Stimulated activated memory B cell treated with anti-CD40 and anti-IgM and Interleukin-4, amounts not matched to agents 10 μg/mL and 1 μg/mL and 100 μg/mL, for 72 hours (primary cell): ENCODE data around the gene TMEM97.

Source experiments
- ATAC-seq: fragments of 150-1000 bp; cut with Tn5 transposase; 2 replicates; pipeline ENCODE4 v1.10.0; 2021
- H3K27ac Mint-ChIP-seq: one replicate; pipeline ENCODE4 v1.8.0; 2022; ENCODE audit warnings: mild to moderate bottlenecking, mixed read lengths
- H3K27me3 Mint-ChIP-seq: one replicate; pipeline ENCODE4 v1.8.0; 2022; ENCODE audit warnings: mixed read lengths
- H3K36me3 Mint-ChIP-seq: one replicate; pipeline ENCODE4 v1.8.0; 2022; ENCODE audit warnings: mixed read lengths
- H3K4me1 Mint-ChIP-seq: one replicate; pipeline ENCODE4 v1.8.0; 2022; ENCODE audit warnings: mixed read lengths
- H3K4me3 Mint-ChIP-seq: one replicate; pipeline ENCODE4 v1.8.0; 2022; ENCODE audit warnings: mild to moderate bottlenecking, moderate library complexity, mixed read lengths
- H3K9me3 Mint-ChIP-seq: one replicate; pipeline ENCODE4 v1.8.0; 2022; ENCODE audit warnings: mixed read lengths

The TMEM97 gene

DNA sequence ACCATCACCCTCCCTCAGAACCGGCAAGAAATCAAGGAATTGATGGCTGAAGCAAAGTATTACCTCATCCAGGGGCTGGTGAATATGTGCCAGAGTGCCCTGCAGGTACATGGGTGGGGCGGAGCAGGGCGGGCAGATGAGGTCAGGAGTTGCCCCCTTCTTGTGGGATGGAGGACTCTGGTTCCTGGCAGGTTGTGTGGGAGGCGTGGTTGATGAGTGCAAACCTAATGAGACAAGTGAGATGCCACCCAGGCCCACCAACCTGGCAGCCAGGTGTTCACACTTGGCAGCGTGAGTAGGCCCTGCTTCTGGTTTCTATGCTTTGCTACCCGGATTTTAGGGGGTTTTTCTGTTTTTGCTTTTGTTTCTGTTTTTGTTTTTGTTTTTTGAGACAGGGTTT, 21.4 kb downstream of the TMEM97 start:
- Mint-ChIP-seq H3K27ac (no peak overlapping the region), H3K27me3 (no peaks in the 10 kb centered on the region), H3K4me1 (peaks cover 26% of the 10 kb centered on the region), H3K4me3 (no peak overlapping the region), H3K36me3 (peaks cover 41% of the 10 kb centered on the region), H3K9me3 (no peaks in the 10 kb centered on the region)
- ATAC-seq, result no peak

DNA sequence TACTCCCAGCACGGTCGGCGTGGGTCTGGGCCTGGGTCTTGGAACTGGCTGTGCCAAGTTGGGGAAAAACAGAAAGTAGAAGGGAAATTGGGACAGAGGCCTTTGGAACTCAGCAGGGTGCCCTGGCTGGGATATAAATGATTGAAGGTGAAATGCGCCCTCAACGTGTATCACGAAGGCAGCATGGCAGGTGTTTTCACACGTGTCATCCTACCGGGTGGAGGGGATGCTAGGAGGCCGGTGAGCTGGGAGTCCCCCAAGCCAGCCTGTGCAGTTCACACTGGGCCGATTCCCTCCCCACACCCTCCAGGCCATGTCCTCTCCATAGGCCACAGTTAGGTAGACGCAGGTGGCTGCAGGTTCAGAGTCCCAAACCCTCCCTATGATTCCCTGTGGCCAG, 22.5 kb downstream of the TMEM97 start:
- Mint-ChIP-seq H3K27me3 (no peaks in the 10 kb centered on the region), H3K27ac (no peak overlapping the region), H3K9me3 (no peaks in the 10 kb centered on the region), H3K36me3 (peaks cover 53% of the 10 kb centered on the region), H3K4me1 (peaks cover 21% of the 10 kb centered on the region), H3K4me3 (no peak overlapping the region)
- ATAC-seq, result no peak

- Mint-ChIP-seq H3K27ac (no peak overlapping the region), H3K27me3 (no peaks in the 10 kb centered on the region), H3K4me3 (no peak overlapping the region), H3K4me1 (peaks cover 13% of the 10 kb centered on the region), H3K9me3 (no peaks in the 10 kb centered on the region), H3K36me3 (peaks cover 58% of the 10 kb centered on the region)
- ATAC-seq, result no peak
Observed at GRCh38 chr17:28342313-28342712, 23.3 kb downstream of the TMEM97 start.

DNA sequence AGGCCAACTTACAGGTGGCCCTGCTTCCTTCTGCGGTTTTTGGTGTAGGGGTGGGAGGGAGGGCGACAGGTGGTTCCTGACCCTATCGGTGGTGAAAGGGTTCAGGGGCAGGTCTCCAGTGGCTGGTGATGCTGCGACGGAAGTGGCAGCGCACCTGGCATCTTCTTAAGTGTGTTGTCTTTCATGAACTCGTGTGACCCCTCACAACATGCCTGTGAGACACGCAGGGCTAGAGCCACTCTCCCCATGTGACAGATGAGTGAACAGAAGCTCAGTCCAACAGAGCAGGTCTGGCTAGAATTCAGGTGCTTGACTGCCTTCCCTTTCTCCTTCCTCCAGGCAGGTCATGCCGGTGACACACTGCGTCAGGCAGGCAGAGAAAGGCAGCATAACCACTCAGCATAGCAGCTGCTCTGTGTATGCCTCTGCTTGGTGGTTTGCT, 24.5 kb downstream of the TMEM97 start:
- Mint-ChIP-seq H3K4me1 (peaks cover 2% of the 10 kb centered on the region), H3K36me3 (peaks cover 67% of the 10 kb centered on the region), H3K27me3 (no peaks in the 10 kb centered on the region), H3K27ac (no peak overlapping the region), H3K4me3 (no peak overlapping the region), H3K9me3 (no peaks in the 10 kb centered on the region)
- ATAC-seq, result peak; percentile 35

DNA sequence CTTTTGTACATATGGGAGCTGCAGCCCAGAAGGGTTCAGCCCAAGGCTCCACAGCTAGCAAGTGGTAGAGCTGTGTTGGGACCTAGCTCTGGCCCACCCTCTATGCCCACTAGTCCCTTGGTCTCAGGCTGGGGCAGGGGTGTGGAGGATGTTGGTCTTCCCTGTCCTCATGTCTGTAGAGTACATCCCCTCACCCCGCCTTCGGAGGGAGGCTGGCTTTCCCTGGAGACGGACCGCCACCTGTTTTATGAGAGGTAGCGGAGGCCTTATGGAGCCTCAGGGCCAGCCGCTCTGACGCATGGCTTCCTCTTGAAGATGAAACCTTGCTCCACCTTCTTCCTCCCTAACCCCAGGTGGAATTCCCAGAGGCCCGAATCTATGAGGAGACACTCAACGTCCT, 25.0 kb downstream of the TMEM97 start:
- Mint-ChIP-seq H3K4me1 (no peaks in the 10 kb centered on the region), H3K27ac (no peak overlapping the region), H3K36me3 (peaks cover 67% of the 10 kb centered on the region), H3K9me3 (no peaks in the 10 kb centered on the region), H3K4me3 (no peak overlapping the region), H3K27me3 (no peaks in the 10 kb centered on the region)
- ATAC-seq, result no peak

- H3K27ac Mint-ChIP-seq, result no peak overlapping the region
- H3K4me3 Mint-ChIP-seq, result no peak overlapping the region
- no peak for ATAC-seq
- H3K27me3 Mint-ChIP-seq, result no peaks in the 10 kb centered on the region
- peaks cover 67% of the 10 kb centered on the region for H3K36me3 Mint-ChIP-seq
- no peaks in the 10 kb centered on the region for H3K9me3 Mint-ChIP-seq
- H3K4me1 Mint-ChIP-seq, result no peaks in the 10 kb centered on the region
Observed at GRCh38 chr17:28344435-28344901, 25.5 kb downstream of the TMEM97 start.

DNA sequence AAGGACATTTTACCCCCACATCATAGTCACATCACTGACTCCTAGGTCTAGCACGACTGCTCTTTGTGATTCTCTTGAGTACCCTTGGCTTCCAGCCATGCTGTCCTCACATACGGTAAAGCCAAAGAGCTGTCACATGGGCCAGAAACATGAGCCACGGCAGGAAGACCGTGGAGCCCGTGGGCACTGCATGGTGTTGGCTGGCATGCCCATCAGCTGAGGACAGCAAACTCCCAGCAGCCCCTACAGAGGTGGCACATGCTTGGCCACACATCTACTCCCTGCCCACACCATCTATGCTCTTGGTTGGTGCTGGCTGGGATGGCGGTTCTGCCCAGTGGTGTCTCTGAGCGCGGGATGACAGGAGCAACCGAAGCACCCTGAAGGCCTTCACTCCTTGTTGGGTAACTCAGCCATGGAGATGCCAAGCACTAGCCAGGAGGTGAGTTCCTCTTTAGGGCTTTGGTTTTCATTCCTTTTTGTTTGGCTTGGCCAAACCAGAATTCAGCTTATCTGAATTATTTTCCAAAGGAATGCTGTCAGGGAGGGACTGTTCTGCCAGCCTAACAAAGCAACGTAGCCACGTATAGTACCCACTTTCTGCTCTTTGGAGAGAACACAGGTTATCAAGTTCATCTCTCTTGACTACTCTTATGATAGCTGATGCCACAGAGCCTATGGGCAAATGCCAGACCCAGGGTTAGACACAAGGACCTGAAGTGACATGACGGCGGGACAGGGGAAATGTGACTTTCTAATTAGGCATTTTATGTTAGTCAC, 26.6 kb downstream of the TMEM97 start:
- Mint-ChIP-seq H3K4me1 (no peaks in the 10 kb centered on the region), H3K27ac (no peak overlapping the region), H3K27me3 (no peaks in the 10 kb centered on the region), H3K4me3 (no peak overlapping the region), H3K36me3 (peaks cover 71% of the 10 kb centered on the region), H3K9me3 (no peaks in the 10 kb centered on the region)
- no peak for ATAC-seq

DNA sequence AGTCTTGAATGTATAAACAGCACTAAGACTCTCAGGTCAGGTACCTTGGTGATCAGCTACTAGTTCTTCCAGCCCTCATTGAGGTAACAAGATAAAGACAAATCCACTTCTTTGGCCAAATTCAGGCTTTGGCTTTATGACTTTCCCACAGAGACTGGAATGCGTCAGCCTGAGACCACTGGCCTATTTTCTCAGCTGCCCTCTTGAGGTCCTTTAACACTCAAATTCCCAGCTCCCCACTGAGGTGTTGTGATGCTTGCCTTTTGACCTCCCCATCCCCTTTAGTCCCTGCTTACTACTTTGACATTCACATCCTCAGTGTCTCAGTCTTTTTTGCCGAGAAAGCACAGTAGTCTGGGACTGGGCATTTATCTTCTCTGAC, 27.2 kb downstream of the TMEM97 start:
- Mint-ChIP-seq H3K27me3 (no peaks in the 10 kb centered on the region), H3K4me3 (no peak overlapping the region), H3K36me3 (peaks cover 73% of the 10 kb centered on the region), H3K9me3 (no peaks in the 10 kb centered on the region), H3K4me1 (no peaks in the 10 kb centered on the region), H3K27ac (no peak overlapping the region)
- no peak for ATAC-seq

- no peak for ATAC-seq
- H3K4me1 Mint-ChIP-seq, result no peaks in the 10 kb centered on the region
- H3K36me3 Mint-ChIP-seq, result peaks cover 73% of the 10 kb centered on the region
- no peaks in the 10 kb centered on the region for H3K27me3 Mint-ChIP-seq
- H3K9me3 Mint-ChIP-seq, result no peaks in the 10 kb centered on the region
- H3K27ac Mint-ChIP-seq, result no peak overlapping the region
- H3K4me3 Mint-ChIP-seq, result no peak overlapping the region
Observed at GRCh38 chr17:28346746-28347246, 27.8 kb downstream of the TMEM97 start.

GRCh38 chr17:28347261-28347891, 28.4 kb downstream of the TMEM97 start:
- Mint-ChIP-seq H3K9me3 (no peaks in the 10 kb centered on the region), H3K27me3 (no peaks in the 10 kb centered on the region), H3K4me3 (no peak overlapping the region), H3K27ac (no peak overlapping the region), H3K36me3 (peaks cover 69% of the 10 kb centered on the region), H3K4me1 (no peaks in the 10 kb centered on the region)
- no peak for ATAC-seq

DNA sequence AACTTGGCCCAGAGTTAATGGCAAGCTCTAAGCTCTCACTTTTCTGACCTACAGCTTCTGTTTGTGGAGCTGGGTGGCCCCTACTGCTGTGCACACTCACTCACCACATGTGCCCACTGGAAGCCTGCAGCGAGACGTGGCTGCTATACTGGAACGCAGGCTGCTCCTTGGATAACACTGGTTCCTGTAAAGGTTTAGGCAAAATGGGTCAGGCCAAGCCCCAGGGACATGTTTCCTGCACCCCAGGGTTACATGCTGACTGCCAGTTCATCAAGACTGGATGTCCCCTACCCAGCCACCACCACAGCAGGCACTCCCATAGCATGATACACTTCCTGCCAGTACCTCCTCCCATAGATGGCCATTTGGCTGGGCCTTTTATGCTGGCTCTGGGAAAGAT, 30.0 kb downstream of the TMEM97 start:
- no peaks in the 10 kb centered on the region for H3K4me1 Mint-ChIP-seq
- no peak overlapping the region for H3K27ac Mint-ChIP-seq
- no peaks in the 10 kb centered on the region for H3K9me3 Mint-ChIP-seq
- H3K4me3 Mint-ChIP-seq, result no peak overlapping the region
- H3K27me3 Mint-ChIP-seq, result no peaks in the 10 kb centered on the region
- peaks cover 66% of the 10 kb centered on the region for H3K36me3 Mint-ChIP-seq
- no peak for ATAC-seq

GRCh38 chr17:28350271-28350670, 31.3 kb downstream of the TMEM97 start:
- peaks cover 63% of the 10 kb centered on the region for H3K36me3 Mint-ChIP-seq
- peaks cover 7% of the 10 kb centered on the region for H3K4me1 Mint-ChIP-seq
- no peaks in the 10 kb centered on the region for H3K9me3 Mint-ChIP-seq
- H3K27me3 Mint-ChIP-seq, result no peaks in the 10 kb centered on the region
- H3K4me3 Mint-ChIP-seq, result no peak overlapping the region
- H3K27ac Mint-ChIP-seq, result no peak overlapping the region
- no peak for ATAC-seq

DNA sequence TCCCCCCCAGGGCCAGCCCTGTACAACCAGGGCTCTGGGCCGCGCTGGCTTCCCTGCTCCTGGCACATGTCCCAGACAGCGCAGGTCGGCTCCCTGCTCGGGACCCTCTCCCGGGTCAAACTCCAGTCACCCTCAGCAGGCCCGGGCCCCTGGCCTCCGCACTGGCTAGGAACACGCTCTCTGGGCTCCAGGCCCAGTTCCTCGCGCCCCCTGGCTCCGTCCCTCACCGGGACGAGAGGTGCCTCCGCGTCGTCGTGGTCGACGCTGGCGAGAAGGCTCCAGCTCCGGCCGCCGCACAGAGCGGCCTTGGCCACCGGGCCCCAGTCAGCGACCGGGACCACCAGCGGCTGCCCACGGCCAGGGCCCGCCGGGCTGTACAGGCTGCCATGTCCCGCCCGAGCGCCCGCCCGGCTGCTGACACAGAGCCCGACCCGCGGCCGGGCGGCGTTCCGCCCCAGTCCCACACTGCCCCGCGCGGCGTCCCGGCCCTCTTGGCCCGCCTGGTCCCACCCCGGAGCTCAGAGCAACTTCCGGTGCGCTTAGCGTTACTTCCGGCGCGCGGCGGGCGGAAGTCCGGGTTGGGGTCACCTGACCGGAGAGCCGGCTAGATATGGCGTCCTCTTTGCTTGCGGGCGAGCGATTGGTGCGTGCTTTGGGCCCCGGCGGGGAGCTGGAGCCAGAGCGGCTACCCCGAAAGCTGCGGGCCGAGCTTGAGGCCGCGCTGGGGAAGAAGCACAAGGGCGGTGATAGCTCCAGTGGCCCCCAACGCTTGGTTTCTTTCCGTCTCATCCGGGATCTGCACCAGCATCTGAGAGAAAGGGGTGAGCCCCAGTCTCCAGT, 38.3 kb downstream of the TMEM97 start, which contains the start of gene POLDIP2:
TSS of gene POLDIP2 (minus strand) at position 467 of the 840 bp plus-strand sequence. CDS start at position 388, 79 bp downstream.
- Mint-ChIP-seq H3K27ac (peak within 1 kb of the TSS; percentile 97), H3K36me3 (peaks cover 40% of the 10 kb centered on the region), H3K9me3 (no peaks in the 10 kb centered on the region), H3K27me3 (no peaks in the 10 kb centered on the region), H3K4me3 (peak within 1 kb of the TSS; percentile 95), H3K4me1 (peaks cover 31% of the 10 kb centered on the region)
- ATAC-seq, result peak; percentile 100

- Mint-ChIP-seq H3K9me3 (no peaks in the 10 kb centered on the region), H3K36me3 (peaks cover 43% of the 10 kb centered on the region), H3K27me3 (no peaks in the 10 kb centered on the region), H3K4me3 (peak overlapping the region; percentile 95), H3K4me1 (peaks cover 31% of the 10 kb centered on the region), H3K27ac (peak overlapping the region; percentile 97)
- ATAC-seq, result no peak
Observed at GRCh38 chr17:28357901-28358197, 38.8 kb downstream of the TMEM97 start.

- Mint-ChIP-seq H3K36me3 (peaks cover 36% of the 10 kb centered on the region), H3K4me1 (peaks cover 3% of the 10 kb centered on the region), H3K9me3 (no peaks in the 10 kb centered on the region), H3K27me3 (no peaks in the 10 kb centered on the region), H3K27ac (no peak overlapping the region), H3K4me3 (no peak overlapping the region)
- no peak for ATAC-seq
Observed at GRCh38 chr17:28363186-28363585, 44.2 kb downstream of the TMEM97 start.
